ENCODE measurements around the gene ZC3H13.
A peak's percentile ranks its signal among the peaks of the same experiment; 100 is the strongest.

The ZC3H13 gene, protein sequence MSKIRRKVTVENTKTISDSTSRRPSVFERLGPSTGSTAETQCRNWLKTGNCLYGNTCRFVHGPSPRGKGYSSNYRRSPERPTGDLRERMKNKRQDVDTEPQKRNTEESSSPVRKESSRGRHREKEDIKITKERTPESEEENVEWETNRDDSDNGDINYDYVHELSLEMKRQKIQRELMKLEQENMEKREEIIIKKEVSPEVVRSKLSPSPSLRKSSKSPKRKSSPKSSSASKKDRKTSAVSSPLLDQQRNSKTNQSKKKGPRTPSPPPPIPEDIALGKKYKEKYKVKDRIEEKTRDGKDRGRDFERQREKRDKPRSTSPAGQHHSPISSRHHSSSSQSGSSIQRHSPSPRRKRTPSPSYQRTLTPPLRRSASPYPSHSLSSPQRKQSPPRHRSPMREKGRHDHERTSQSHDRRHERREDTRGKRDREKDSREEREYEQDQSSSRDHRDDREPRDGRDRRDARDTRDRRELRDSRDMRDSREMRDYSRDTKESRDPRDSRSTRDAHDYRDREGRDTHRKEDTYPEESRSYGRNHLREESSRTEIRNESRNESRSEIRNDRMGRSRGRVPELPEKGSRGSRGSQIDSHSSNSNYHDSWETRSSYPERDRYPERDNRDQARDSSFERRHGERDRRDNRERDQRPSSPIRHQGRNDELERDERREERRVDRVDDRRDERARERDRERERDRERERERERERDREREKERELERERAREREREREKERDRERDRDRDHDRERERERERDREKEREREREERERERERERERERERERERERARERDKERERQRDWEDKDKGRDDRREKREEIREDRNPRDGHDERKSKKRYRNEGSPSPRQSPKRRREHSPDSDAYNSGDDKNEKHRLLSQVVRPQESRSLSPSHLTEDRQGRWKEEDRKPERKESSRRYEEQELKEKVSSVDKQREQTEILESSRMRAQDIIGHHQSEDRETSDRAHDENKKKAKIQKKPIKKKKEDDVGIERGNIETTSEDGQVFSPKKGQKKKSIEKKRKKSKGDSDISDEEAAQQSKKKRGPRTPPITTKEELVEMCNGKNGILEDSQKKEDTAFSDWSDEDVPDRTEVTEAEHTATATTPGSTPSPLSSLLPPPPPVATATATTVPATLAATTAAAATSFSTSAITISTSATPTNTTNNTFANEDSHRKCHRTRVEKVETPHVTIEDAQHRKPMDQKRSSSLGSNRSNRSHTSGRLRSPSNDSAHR (N-terminal part only)

DNA sequence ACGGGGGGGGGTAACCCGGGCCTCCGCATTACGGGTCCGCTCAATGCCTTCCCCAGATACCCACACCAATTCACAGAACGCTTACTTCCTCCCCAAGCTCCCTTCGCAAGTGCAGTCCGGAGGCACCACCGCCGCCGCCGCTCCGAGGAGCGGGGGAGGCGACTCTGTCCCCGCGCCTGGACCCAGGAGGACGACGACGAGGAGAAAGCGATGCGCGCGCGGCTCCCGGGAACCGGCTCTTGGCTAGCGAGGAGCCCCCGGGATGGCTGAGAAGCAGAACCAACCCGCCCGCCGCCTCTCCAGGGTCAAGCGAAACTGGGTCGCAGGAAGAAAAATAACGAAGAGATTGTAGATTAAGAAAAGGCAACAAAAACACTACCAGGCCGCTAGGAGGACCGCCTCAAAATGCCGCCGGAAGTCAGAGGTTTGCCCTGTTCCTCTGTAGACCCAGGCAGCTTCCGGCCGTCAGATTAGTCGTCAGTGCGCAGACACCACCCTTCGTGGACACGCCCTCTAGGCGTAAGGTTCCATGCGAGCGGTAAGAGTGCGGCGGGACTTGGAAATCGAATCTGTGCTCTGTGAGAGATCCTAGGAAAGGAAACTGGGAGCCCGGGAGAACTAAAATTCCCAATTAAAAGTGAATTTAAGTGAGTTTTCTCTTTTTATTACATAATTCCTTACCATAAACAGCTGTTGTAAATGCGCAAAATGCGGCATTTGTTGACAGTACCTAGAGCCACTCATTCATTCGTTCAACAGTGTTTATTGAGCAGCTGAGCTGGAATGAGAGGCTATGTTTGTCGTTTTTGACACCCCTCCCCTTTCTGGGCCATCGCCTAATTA, at the start of gene ZC3H13:
TSS of gene ZC3H13 (minus strand) at position 428 of the 843 bp plus-strand sequence. CDS start 7,239 bp downstream, outside the sequence.
- peak; percentile 80 for DNase-seq (ENCODE audit: low read depth)

DNA sequence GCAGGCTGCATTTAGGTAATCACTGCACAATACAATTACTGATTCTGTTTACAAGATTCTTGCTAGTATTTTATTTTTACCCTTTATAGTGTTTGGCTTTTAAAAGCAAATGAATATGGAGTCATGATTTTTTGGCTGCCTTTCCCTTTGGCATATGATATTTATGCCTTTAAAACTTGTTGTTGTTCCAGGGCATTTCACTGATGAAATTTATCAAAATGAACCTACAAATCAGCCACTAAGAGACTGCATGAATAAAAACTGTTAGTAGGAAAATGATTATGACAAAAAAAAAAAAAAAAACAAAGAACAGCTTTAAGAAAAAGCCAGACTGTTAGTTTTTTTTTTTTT, 49.7 kb upstream of the ZC3H13 start:
- no peak for DNase-seq (ENCODE audit: low read depth)

DNA sequence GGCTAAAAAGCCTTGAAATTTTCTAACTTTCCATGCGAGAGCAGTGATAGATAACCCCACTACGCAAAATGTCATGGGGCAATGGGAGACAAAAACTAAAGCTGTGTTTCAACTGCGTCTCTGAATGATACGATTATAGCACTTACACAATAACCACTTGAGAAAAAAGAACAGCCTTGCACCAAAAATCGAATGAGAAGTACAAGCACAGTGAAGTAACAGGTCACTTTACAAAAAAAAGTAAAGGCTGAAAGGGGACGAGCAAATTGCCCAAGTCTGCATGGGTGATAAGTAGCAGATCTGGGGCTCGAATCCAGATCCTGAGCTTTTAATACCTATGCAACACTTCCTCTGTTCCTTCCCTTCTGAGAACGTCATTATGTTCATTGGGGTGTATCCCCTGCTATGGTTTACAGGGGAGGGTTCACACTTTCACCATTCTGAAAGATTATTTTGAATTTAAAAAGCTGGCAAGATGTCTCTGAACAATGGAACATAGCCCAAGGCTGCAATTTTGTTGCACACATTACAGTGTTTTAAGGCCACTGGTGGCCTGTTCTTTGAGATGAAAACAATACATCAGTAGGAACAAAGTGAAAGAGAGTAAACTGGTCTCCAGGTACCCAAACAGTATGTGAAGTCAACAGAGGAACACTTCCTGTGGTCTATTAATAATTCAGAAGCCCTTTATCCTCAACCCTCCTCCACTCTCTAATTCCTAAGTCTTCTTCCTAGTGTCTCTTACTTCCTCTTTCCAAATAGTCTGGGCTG, 49.1 kb upstream of the ZC3H13 start:
- no peak for DNase-seq (ENCODE audit: low read depth)

DNA sequence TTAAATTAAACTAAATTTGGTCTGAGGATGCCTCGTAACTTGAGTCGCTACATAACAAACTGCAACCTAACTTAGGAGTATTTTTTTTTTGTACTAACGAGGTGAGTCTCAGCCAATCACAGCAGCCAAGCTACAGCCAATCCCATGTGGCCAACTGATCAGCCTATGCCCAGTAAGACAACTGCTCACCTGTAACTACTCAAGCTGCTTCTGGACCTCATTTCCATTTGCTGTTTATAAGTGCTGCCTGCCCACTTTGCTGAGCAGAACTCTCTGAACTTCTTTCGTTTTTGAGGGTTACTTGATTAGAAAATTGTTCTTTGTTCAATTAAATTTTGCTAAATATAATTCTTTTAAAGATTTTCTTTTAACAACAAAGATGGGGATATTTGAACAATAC, 48.5 kb upstream of the ZC3H13 start:
- DNase-seq (ENCODE audit: low read depth), result no peak

DNA sequence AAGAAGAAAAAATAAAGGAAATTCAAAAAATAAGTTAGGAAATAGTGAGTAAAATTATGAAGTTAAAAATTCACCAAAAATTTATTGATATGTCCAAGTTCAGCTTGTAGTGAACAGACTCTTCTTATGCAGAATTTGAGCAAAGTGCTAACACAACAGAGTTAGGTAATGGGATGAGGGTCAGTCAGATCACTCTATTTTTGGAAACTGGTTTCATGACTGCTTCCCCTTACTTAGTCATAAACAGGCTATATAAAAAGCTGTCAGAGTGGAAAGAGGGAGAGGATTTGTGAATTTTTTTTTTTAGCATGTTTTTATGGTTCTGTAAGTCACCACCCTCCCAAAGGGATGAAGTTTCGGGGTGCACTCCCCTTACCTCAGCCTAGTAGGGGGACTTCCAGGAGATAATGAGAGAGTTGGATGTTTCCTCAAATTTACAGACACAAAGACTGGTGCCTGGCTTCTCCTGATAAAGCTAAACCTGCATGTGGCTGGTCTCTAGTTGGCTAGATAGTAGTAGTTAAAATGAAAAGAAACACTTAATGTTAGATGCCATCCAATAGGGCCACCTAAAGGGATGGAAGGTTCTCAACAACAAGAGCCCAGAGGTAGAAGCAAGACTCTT, 47.8 kb upstream of the ZC3H13 start:
- DNase-seq (ENCODE audit: low read depth), result no peak

DNA sequence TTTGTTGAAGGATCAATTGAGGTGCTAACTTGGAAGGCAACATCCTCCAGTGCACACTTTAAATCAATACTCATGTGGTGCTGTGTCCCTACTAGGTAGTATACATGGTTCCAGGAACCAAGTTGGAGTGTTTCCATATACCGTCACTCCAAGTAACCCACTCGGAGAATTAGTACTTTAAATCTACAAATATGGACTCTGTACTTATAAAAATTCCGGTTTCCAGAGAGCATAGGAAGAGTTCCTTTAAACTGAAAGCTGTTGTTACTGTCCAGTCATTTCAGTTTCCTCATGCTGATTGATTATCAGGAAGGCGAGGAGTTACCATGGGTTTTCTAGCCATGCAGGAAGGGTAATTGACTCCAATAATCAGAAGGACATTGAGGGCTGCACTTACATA, 45.1 kb upstream of the ZC3H13 start:
- DNase-seq (ENCODE audit: low read depth), result no peak

DNA sequence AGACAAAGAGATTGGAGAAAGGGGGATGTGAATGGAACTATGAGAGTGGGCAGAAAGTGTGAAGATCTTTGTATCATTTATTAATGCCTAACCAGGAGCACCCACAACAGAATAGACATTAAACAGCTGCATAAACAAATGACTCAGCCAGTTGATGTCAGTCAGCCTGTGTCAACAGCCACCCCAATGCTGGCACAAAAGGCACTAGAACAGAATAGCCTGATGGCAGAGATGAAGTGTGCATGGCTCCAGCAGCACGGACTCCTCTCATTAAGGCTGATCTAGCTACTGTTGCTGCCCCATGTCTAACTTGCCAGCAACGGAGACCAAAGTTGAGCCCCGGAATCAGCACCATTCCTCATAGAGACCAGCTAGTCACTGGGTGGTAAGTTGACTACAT, 44.5 kb upstream of the ZC3H13 start:
- no peak for DNase-seq (ENCODE audit: low read depth)

DNA sequence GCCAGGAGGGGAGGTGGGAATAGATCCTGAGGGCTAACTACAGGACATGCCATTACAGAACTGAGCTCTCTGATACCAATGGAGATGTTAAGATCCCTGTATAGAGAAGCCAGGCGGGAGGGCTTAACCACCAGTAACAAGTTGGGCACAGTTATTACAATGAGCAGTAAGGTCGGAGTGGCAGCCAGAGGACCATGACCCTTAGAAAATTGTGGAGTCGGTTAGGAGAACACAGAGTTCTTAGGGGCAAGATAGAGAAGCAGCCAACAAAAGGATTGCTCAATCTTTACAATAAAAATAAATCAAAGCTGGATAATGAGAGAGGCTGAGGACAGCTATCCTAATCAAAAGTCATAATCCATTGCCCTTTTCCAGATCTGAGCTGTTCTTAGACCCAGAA, 41.9 kb upstream of the ZC3H13 start:
- DNase-seq (ENCODE audit: low read depth), result no peak

DNA sequence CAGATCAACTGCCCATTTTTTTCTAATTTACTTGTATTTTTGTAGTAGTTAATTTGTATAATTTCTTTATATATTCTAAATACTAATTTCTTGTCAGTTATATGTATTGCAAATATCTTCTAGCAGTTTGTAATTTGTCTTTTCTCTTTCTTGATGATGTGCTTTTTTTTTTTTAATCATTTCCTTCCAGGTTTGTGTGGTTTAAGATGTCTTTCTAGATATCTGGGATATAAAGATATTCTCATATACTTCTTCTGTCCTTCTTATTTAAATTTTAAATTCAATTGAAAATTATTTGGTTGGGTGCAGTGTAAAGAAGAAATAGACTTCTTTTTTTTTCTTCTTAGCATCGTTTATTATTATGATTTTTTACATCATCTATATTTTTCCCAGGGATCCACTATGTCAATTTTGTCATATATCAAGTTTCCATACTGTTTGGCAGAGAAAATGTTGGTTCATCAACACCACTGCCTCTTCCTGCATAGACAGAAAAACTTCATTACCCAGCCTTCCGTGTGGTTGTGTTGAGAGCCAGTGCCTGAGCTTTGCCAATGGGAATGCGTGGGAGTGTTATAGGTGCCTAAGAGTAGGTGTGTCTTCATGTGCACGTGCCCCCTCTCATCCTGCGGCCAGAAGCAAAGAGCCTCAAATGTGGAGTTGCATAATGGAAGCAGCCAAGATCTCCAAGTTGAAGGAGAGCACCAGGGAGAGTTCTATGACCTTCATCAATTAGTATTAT, 36.4 kb upstream of the ZC3H13 start:
- DNase-seq (ENCODE audit: low read depth), result no peak

DNA sequence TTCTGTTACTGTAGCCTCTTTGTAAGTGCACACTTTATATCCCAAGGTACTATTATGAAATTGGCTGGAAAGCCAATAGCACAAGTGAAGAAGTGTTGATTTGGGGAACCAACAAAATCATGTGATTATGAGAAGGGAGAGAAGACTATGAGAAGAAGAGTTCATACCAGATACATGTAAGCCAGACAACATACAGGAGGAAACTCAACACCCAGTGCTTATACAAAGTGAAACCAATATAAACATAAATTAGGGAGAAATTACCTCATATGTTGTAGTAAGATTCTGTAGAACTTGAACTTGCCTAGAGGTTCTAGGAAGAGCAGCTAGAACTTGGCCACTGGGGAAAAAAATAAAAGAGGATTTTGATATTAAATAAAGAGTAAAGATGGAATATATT, 34.9 kb upstream of the ZC3H13 start:
- no peak for DNase-seq (ENCODE audit: low read depth)

DNA sequence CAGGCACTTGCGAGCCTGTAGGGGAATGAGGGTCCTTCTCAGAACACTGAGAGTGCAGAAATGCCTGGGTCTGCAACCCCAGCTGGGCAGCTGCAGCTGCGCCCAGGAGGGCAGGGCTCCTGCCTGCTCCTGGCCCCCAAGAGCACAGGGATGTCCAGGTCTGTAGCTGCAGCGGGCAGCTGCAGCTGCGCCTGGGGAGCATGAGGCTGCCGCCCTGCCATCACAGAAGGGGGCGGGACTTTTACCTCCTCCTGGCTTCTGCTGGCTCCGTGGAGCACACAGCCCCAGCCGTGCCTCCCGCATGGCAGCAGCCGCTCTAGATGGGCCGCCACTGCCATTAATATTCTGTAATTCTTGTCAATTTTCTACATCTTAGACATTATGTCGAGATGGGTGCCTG, 34.4 kb upstream of the ZC3H13 start:
- no peak for DNase-seq (ENCODE audit: low read depth)

DNA sequence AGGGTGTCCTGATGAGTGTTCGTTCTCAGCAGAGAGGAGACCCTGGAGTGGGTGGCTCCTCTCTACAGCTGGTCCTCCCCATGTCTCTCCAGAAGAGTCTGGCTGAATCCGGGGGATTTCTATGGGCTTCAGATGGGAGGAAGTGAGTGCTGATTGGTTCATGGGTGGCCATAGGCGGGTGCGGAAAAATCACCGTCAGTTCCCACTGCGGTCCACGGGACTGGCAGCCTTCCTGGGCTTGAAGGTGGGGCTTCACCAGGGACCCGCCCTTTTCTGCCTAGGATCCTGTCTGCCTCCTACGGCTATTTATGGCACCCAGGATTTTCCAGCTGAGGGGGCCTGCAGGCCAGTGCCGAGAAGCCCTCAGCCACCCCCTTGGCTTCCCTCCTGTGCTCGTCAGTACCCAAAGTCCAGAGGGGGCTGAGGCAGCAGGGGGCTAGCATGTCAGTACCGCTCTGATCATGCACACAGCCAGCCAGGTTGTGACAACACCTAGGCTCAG, 33.9 kb upstream of the ZC3H13 start:
- no peak for DNase-seq (ENCODE audit: low read depth)

DNA sequence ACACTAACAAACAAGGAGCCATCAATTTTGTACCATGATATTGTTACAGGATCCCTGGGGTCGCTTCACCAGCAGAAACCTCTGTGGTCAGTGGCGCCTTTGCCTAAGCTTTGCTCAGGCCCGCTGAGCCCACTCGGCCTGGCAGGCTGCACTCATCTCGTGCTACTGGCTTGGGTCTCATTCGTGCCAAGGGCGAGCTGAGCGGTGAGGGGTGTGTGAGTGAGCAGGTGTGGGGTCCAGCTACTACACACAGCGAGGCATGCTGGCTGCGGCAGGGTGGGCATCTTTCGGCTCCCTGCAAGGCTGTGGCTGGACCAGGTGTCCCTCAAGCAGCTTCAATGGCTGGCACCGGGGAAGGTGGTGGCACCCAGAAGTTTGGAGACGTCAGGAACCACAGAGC, 33.2 kb upstream of the ZC3H13 start:
- DNase-seq (ENCODE audit: low read depth), result no peak

DNA sequence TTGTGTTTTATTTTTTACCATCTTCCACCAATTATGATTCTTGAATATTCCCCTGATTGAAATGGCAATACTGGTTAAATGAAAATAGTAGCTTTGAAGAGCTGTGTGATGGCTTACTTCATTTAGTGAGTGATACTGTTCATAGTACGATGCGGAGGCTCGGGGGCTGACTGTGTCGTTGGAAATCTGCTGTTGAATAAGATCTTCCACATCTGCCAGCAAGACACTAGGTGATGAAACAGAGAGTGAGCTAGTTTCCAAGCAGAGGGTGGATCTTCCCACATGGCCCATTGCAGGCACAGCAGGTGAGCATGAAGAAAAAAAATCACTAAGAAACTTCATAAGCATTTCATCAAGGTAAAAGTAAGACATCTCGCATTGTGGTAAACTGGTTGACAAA, 29.8 kb upstream of the ZC3H13 start:
- no peak for DNase-seq (ENCODE audit: low read depth)

DNA sequence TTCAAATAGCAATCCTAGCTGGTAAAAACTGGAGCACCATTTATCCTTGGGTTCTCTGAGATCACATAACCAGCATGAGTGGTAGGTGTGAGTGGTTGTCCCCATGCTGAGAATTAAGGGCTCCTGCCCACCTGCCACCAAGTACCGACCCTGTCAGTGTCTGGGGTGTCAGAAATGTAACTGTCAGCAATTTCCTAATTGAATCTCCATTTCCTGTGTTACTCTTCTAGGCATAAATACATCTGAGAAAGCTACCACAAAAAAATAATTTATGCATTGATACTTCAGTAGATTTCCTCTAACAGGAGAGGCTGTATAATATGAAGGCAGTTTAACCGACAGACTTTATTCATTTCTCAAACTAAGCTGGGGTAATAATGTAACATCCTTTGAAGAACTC, 27.2 kb upstream of the ZC3H13 start:
- no peak for DNase-seq (ENCODE audit: low read depth)

DNA sequence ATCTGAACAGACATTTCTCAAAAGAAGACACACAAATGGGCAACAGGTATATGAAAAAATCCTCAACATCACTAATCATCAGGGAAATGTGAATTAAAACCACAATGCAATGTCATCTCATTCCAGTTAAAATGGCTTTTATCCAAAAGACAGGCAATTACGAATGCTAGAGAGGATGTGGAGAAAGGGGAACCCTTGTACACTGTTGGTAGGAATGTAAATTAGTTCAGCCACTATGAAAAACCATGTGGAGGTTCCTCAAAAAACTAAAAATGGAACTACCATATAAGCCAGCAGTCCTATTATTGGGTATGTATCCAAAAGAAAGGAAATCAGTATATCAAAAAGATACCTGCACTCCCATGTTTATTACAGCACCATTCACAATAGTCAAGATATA, 24.7 kb upstream of the ZC3H13 start:
- no peak for DNase-seq (ENCODE audit: low read depth)

DNA sequence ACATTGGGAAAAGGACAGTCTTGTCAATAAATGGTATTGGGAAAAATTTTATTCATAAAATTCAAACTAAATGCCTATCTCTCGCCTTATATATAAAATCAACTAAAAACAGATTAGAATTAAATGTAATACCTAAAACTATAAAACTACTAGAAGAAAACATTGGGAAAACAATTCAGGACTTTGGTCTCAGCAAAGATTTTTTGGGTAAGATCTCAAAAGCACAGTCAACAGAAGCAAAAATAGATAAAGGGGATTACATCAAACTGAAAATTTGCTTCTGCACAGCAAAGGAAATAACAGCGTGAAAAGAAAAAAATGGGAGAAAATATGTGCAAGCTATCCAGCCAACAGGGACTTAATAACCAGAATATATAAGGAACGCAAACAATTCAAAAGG, 24.3 kb upstream of the ZC3H13 start:
- DNase-seq (ENCODE audit: low read depth), result no peak

DNA sequence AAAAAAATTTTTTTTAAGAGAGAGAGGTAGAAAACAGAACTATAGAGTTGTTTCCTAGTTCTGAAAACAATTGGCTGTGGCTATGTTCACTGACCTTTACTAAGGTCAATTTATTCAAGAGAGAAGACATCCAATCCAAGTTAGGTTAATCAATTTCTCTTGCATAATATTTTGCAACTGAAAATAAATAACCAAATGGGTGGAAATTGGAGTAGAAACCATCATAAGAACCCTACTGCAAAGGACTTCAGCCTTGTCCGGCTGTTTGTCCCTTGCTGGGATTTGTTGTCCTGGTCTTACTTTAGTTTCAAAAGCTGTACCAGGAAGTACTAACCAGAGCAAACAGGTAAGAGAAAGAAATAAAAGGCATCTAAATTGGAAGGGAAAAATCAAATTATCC, 23.3 kb upstream of the ZC3H13 start:
- DNase-seq (ENCODE audit: low read depth), result no peak

DNA sequence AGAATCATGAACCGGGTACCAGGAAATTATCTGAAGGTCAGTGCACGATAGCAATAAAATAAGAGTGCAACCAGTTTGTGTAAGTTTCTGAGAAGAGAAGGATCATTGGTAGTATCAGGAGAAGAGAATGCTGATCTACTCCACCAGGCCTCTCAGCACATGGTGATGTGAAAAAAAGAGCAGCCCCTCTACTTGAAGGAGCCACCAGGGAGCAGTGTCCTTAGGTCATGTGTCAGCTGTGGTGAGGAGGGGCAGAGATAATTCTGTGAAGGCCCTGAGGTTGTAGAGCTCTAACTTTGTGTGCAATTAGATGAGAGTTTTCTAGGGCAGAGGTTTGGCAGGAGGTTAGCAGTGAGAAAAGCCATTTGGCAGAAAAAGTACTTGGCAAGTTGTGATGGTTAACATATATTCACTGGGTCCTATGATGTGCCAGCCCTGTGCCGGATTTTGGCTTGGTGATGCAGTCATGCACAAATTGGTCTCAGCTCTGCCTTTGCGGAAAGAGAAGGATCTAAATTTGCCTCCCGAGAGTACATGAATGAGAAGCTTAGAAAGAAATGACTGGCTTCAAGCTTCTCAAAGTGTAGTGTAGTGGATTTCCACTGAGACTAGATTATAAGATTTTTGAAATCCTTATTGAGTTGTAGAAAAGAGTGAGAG, 19.2 kb upstream of the ZC3H13 start:
- DNase-seq (ENCODE audit: low read depth), result no peak

All from stimulated activated CD8-positive, alpha-beta memory T cell treated with anti-CD3 and anti-CD28 coated beads, Interleukin-7, amount 100 ng/mL, for 24 hours (primary cell).